BE2C (cell line): ENCODE data around the gene SMAD7.
A peak's percentile ranks its signal among the peaks of the same experiment; 100 is the strongest.

Source experiments
- DNase-seq: peaks from one replicate; pipeline ENCODE4 v3.0.0-alpha.2; 2020
- H3K27me3 ChIP-seq: fragments of 250-450 bp; sonication (Bioruptor Pico); 2 replicates; pipeline ENCODE4 v1.5.1; 2020; ENCODE audit warnings: mild to moderate bottlenecking
- H3K36me3 ChIP-seq: fragments of 250-450 bp; sonication (Bioruptor Pico); 2 replicates; pipeline ENCODE4 v1.5.1; 2020; ENCODE audit warnings: mild to moderate bottlenecking
- H3K4me1 ChIP-seq: fragments of 250-450 bp; sonication (Bioruptor Pico); 2 replicates; pipeline ENCODE4 v1.5.1; 2020
- H3K4me3 ChIP-seq: 2 replicates; pipeline ENCODE4 v1.5.1; 2011; ENCODE audit warnings: low read depth, low read length
- H3K9me3 ChIP-seq: fragments of 250-450 bp; sonication (Bioruptor Pico); 2 replicates; pipeline ENCODE4 v1.5.1; 2020
- CTCF ChIP-seq: IDR thresholded peaks from 2 replicates; pipeline ENCODE4 v1.5.1; 2012; ENCODE audit warnings: mild to moderate bottlenecking, low read depth, low read length

The SMAD7 gene

DNA sequence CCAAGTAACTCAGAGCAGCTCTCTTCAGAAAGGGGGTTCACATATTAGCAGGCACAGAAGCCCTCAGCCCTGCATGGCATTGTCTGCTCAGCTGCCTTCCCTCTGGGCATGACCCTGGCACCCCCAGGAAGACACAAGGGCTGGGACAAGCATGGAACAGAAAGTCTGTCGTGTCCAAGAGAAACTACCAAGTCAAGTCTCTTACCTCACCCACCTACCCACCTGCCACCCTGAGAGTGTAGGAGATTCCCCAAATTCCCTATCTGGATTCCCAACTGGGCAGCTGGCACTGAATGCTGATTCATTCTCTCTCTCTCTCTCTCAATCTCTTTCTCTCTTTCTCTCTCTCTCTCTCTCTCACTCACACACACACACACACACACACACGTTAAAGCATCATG is 21.6 kb downstream of the SMAD7 start:
- Histone ChIP-seq H3K9me3 (no peaks in the 10 kb centered on the region), H3K27me3 (no peaks in the 10 kb centered on the region), H3K4me3 (no peak overlapping the region), H3K4me1 (peaks cover 39% of the 10 kb centered on the region), H3K36me3 (no peaks in the 10 kb centered on the region; the same call in 1 of the 2 replicates)
- no peak for TF ChIP-seq CTCF
- no peak for DNase-seq

DNA sequence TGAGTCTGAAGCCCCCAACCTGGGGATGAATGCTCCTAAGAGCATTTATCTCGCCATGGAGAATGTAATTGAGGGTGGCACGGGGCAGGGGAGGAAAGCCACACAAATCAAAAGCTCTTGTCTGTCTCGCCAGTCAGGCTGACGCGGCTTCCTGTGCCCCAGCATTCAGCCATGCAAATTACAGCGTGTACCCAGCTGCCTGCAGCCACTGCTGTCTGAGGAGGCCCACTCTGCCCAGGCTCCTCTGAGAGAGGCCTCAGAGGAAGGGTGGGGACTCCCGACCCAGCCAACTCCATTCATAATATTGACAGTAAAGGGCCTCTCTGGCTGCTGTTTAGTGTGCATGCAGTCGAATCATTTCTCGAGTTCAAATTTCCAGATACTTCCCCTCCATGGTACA is 22.0 kb downstream of the SMAD7 start:
- no peak overlapping the region for H3K4me3 ChIP-seq

GRCh38 chr18:48927286-48928080 is 23.3 kb downstream of the SMAD7 start:
- Histone ChIP-seq H3K4me1 (peaks cover 27% of the 10 kb centered on the region), H3K9me3 (no peaks in the 10 kb centered on the region), H3K27me3 (no peaks in the 10 kb centered on the region), H3K36me3 (no peaks in the 10 kb centered on the region; the same call in 1 of the 2 replicates), H3K4me3 (no peak overlapping the region)
- no peak for DNase-seq
- no peak for TF ChIP-seq CTCF

More for the DNA sequence above, 22.0 kb downstream of the SMAD7 start:
- no peaks in the 10 kb centered on the region for H3K27me3 ChIP-seq
- H3K36me3 ChIP-seq = no peaks in the 10 kb centered on the region; the same call in 1 of the 2 replicates
- H3K4me1 ChIP-seq = peaks cover 39% of the 10 kb centered on the region
- TF ChIP-seq CTCF = no peak
- H3K9me3 ChIP-seq = no peaks in the 10 kb centered on the region
- DNase-seq = peak; percentile 30

- no peak for TF ChIP-seq CTCF
- H3K4me1 ChIP-seq = peaks cover 19% of the 10 kb centered on the region
- H3K4me3 ChIP-seq = no peak overlapping the region
- DNase-seq = no peak
- H3K9me3 ChIP-seq = no peaks in the 10 kb centered on the region
- no peaks in the 10 kb centered on the region for H3K27me3 ChIP-seq
- H3K36me3 ChIP-seq = no peaks in the 10 kb centered on the region
These were observed 24.3 kb downstream of the SMAD7 start for GRCh38 chr18:48926420-48926857.

DNA sequence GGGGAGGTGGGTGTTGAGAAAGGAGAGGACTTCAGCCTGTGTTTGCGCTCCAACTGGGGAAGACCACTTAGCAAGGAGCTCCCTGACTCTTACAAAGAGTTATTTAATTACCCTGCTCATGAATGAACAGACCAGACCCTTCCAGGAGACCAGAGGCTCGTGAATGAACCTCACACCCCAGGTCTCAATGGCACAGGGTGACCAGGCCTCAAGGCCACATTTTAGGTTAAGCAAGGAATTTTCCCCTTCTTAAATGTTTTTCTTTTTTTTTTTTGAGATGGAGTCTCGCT is 25.3 kb downstream of the SMAD7 start:
- Histone ChIP-seq H3K9me3 (no peaks in the 10 kb centered on the region), H3K27me3 (no peaks in the 10 kb centered on the region), H3K36me3 (no peaks in the 10 kb centered on the region), H3K4me1 (peaks cover 14% of the 10 kb centered on the region), H3K4me3 (no peak overlapping the region)
- DNase-seq = no peak
- TF ChIP-seq CTCF = no peak
